ENCODE results near the gene SIGLEC11.
"Not testable (repeated sequence)": the region's sequence is repeated elsewhere in the genome, so short reads cannot be mapped to it uniquely, and the experiment has no call there.

- TF ChIP-seq, protein P1, sequence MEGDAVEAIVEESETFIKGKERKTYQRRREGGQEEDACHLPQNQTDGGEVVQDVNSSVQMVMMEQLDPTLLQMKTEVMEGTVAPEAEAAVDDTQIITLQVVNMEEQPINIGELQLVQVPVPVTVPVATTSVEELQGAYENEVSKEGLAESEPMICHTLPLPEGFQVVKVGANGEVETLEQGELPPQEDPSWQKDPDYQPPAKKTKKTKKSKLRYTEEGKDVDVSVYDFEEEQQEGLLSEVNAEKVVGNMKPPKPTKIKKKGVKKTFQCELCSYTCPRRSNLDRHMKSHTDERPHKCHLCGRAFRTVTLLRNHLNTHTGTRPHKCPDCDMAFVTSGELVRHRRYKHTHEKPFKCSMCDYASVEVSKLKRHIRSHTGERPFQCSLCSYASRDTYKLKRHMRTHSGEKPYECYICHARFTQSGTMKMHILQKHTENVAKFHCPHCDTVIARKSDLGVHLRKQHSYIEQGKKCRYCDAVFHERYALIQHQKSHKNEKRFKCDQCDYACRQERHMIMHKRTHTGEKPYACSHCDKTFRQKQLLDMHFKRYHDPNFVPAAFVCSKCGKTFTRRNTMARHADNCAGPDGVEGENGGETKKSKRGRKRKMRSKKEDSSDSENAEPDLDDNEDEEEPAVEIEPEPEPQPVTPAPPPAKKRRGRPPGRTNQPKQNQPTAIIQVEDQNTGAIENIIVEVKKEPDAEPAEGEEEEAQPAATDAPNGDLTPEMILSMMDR (IDR thresholded peaks at IDR 0.05; ENCODE audit: insufficient read depth, low read length, poor library complexity, severe bottlenecking), result not testable (repeated sequence)
- TF ChIP-seq EZH2phosphoT487 (conservative IDR thresholded peaks at IDR 0.05; ENCODE audit: low read length), result not testable (repeated sequence)
These were observed 2.8 kb downstream of the SIGLEC11 start for GRCh38 chr19:49958144-49958543.

Data from SU-DHL-6 (cell line).